GM21423 (cell line): ENCODE data around the gene CREG2.

Experiments
- ATAC-seq: cut with Tn5 transposase; IDR thresholded peaks from one replicate; pipeline ENCODE4 v1.9.1; 2021; ENCODE audit warnings: mild to moderate bottlenecking, moderate library complexity; ENCODE audit not compliant: unreplicated experiment

CREG2 gene

GRCh38 chr2:101387151-101387834, at the start of gene CREG2:
Gene CREG2 (minus strand): TSS chr2:101387503. CDS start chr2:101387457, 46 bp downstream.
- no peak for ATAC-seq

- ATAC-seq, result no peak
These were observed 47.9 kb upstream of the CREG2 start for GRCh38 chr2:101435001-101435862.

GRCh38 chr2:101433465-101433864, 46.2 kb upstream of the CREG2 start:
- no peak for ATAC-seq

DNA sequence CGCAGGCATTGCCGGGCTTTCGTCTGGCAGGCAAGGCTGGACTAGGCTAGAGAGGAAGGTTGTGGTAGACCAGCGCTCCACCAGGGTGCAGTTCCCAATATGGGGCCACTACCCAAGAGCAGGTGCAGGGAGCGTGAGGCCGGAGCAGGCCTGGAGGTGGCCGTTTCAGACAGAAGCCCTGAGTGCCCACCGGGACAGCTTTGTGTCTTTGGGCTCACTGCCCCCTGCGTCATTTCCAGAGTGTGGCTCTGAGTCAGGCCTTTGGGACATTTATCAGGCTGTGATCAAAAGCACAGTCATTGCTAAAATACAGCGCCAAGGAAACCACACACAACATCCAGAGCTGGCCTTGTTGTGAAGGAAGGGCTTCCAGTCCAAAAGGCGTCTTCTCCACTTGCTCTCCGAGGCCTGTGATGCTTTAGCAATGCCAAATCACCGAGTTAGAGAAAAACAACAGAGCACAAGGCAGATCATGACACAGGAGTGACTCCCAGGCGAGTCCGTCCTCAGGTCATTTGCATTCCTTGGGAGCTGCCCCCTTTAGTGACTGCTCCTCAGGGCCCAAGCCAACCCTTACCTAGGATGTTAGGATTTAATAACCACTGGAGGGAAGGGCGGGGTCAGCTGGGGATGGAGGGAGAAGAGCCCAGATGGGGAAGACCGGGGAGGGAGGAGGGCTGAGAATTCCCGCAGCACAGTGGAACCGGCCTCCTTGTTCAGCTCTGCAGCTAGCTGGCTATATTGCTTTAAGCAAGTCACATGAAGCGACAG, 45.3 kb upstream of the CREG2 start:
- ATAC-seq, result no peak

- ATAC-seq, result no peak
These were observed 44.2 kb upstream of the CREG2 start for GRCh38 chr2:101431486-101431885.

DNA sequence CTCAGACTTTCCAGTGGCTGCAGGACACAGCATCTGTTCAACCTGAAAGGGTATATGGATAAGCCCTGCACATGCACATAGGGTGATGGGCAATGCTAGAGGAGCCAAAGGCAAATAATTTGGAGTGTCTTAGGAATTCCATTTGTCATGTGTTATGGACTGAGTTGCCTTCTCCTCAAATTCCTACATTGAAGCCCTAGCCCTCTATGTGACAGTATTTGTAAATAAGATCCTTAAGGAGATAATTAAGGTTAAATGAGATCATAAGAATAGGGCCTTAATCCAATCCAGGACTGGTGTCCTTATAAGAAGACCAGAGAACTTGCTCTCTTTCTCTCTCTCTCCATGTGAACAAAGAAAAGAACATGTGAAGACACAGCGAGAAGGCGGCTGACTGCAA, 42.9 kb upstream of the CREG2 start:
- no peak for ATAC-seq

- ATAC-seq, result no peak
These were observed 42.1 kb upstream of the CREG2 start for GRCh38 chr2:101429453-101429852.

- ATAC-seq, result no peak
These were observed 41.3 kb upstream of the CREG2 start for GRCh38 chr2:101428422-101429176.

GRCh38 chr2:101427743-101428142, 40.4 kb upstream of the CREG2 start:
- ATAC-seq, result no peak

GRCh38 chr2:101427240-101427639, 39.9 kb upstream of the CREG2 start:
- ATAC-seq, result no peak

- no peak for ATAC-seq
These were observed 39.5 kb upstream of the CREG2 start for GRCh38 chr2:101426822-101427221.

- ATAC-seq, result no peak
These were observed 33.3 kb upstream of the CREG2 start for GRCh38 chr2:101420623-101421022.

GRCh38 chr2:101419096-101419663, 31.9 kb upstream of the CREG2 start:
- ATAC-seq, result no peak

DNA sequence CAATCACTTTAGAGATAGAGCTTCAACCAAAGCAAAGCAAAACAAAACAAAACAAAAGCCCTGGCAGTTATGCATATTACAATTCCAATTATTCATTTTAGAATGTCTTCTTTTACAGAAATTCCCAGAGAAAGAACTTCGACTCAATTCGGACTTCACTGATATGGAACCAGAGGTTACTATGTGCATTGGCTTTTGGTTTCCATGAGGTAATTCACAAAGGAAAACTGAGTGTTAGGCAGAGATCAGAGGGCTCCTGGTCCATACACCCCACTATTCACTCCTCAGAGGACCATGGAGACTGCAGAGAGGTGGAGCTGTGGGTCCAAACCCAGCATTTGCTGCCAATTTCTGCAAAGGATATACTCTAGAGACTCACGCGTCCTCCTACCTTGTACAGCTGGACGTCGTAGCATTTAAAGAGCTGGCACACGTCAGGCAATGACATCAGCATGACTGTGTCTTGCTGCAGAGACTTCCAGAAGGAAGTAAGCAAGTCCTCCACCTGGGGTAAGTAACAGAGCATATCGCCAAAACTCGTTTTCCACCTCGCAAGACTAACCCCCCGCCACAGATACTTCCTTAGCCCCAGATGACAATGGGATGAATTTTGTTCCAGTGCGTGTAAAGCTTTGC, 31.3 kb upstream of the CREG2 start:
- ATAC-seq, result no peak

DNA sequence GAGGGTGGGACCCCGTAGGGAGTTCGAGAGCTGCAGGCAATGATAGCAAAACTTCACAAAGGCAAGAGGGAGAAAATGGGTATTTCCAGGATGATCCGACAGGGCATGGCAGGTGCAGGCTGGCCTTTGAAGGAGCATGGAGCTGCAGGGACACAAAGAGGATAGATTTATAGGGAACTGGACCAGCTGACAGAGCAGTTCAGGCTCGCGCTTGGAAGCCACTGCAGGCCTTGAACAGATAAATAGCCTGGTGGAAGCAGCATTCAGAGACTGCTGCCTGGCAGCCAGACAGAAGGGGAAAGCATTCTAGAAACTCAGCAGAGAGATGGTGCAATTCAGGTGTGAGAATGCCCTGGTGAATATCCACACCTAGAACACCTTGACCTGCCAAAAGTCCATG, 29.3 kb upstream of the CREG2 start:
- no peak for ATAC-seq

GRCh38 chr2:101415884-101416283, 28.6 kb upstream of the CREG2 start:
- ATAC-seq, result no peak

- no peak for ATAC-seq
These were observed 27.9 kb upstream of the CREG2 start for GRCh38 chr2:101415220-101415619.

DNA sequence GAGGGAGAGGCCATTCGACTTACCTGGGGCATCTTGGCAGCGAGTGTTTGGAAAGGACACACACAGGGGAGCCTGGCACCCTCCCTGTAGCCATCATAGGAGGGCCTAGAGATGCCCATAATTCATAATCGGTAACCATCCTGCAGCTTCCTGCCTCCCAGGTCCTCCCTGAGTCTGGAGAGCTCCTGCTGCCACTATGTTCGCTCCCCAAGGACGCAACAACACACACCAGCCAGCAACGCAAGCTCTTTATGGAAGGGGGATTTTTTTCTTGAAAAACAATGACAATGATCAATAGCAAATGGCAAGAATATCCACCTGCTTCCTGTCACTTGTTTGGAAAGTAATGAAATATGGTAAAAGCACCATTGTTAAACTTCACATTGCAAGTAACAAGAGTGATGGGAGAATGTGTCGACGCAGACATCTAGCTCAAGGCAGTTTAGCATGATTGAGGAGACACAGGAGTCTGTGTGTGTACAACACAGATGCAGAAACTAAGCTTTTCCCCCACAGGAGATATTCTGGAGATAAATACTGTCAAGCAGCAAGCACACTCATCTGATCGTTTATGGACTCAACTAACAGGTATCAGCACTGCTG, 24.9 kb upstream of the CREG2 start:
- ATAC-seq, result no peak

DNA sequence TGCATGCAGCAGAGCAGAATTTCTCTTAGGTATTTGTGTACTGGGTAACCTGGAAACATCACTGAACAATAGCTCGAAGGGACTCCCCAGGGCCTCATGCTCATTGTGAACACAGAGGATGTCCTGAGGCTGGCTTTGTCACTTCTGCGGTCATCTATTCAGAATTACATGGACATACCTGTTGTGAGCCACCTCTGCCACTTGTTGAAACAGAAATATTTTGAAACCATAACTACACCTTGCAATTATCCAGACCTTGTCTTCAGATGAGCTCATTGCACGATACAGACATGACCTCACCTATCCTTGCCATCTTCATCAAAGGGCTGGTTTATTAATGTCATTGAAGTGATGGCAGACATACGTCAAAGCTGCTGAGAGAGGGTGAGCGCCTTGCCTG, 23.4 kb upstream of the CREG2 start:
- no peak for ATAC-seq

DNA sequence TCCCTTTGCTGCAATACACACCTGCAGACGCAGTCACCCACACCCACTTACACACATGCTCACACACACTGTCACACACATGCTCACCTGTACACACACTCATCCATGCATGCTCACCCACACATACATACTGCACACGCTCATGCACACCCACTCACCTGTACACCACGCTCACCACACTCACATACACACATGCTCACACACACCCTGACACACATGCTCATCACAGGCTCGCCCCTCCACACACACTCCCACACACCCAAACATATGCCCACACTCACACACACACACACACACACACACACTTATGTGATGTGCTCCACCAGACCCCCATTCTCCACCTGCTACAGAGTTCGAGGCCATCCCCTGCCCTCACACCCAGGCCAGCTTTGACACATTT, 22.8 kb upstream of the CREG2 start:
- no peak for ATAC-seq
